KBM-7 (cell line): ENCODE data around the gene CUL3.
"Not testable (repeated sequence)": the region's sequence is repeated elsewhere in the genome, so short reads cannot be mapped to it uniquely, and the experiment has no call there.

Experiments used
- DNase-seq: peaks from one replicate; pipeline ENCODE4 v3.0.0-alpha.2; 2015
- in situ Hi-C: fragments of 300-500 bp; cut with MboI; formaldehyde crosslinking; loops from 2 replicates; pipeline ENCODE4 v1.14.3; 2020; ENCODE audit warnings: low sequenced_read_pairs, low pct_unique_long_range_greater_than_20kb, mixed read lengths

Gene CUL3

GRCh38 chr2:224584111-224584784 lies 915 bp downstream of the CUL3 start:
- peak; percentile 51 for DNase-seq
- in situ Hi-C loops = no loop called here

GRCh38 chr2:224583033-224583432 lies 2.1 kb downstream of the CUL3 start:
- DNase-seq = not testable (repeated sequence)

GRCh38 chr2:224580248-224580647 lies 4.9 kb downstream of the CUL3 start:
- in situ Hi-C loops = no loop called here

More at GRCh38 chr2:224583033-224583432, 2.1 kb downstream of the CUL3 start:
- in situ Hi-C loops = not testable (repeated sequence)

GRCh38 chr2:224579411-224579810 lies 5.8 kb downstream of the CUL3 start:
- in situ Hi-C loops = no loop called here

More at GRCh38 chr2:224580248-224580647, 4.9 kb downstream of the CUL3 start:
- DNase-seq = no peak

GRCh38 chr2:224577541-224577940 lies 7.6 kb downstream of the CUL3 start:
- DNase-seq = no peak
- in situ Hi-C loops = no loop called here

More at GRCh38 chr2:224579411-224579810, 5.8 kb downstream of the CUL3 start:
- no peak for DNase-seq

GRCh38 chr2:224576088-224576715 lies 9.0 kb downstream of the CUL3 start:
- peak; percentile 64 for DNase-seq
- in situ Hi-C loops = no loop called here

- in situ Hi-C loops = no loop called here
- no peak for DNase-seq
Observed at GRCh38 chr2:224574423-224575084, 10.6 kb downstream of the CUL3 start.

GRCh38 chr2:224573724-224574123 lies 11.4 kb downstream of the CUL3 start:
- in situ Hi-C loops = no loop called here

GRCh38 chr2:224572338-224572737 lies 12.8 kb downstream of the CUL3 start:
- DNase-seq = no peak
- in situ Hi-C loops = no loop called here

More at GRCh38 chr2:224573724-224574123, 11.4 kb downstream of the CUL3 start:
- no peak for DNase-seq

- in situ Hi-C loops = no loop called here
- no peak for DNase-seq
Observed at GRCh38 chr2:224570328-224570993, 14.7 kb downstream of the CUL3 start.

GRCh38 chr2:224569654-224570053 lies 15.5 kb downstream of the CUL3 start:
- DNase-seq = no peak
- in situ Hi-C loops = no loop called here

GRCh38 chr2:224565452-224566035 lies 19.6 kb downstream of the CUL3 start:
- no peak for DNase-seq
- in situ Hi-C loops = no loop called here

- in situ Hi-C loops = no loop called here
- DNase-seq = no peak
Observed at GRCh38 chr2:224563537-224563936, 21.6 kb downstream of the CUL3 start.

GRCh38 chr2:224562831-224563230 lies 22.3 kb downstream of the CUL3 start:
- no peak for DNase-seq

GRCh38 chr2:224561234-224562005 lies 23.7 kb downstream of the CUL3 start:
- peak; percentile 53 for DNase-seq
- in situ Hi-C loops = no loop called here

More at GRCh38 chr2:224562831-224563230, 22.3 kb downstream of the CUL3 start:
- in situ Hi-C loops = no loop called here

- in situ Hi-C loops = no loop called here
- DNase-seq = no peak
Observed at GRCh38 chr2:224560549-224560948, 24.6 kb downstream of the CUL3 start.

GRCh38 chr2:224557610-224558009 lies 27.6 kb downstream of the CUL3 start:
- in situ Hi-C loops = no loop called here
- no peak for DNase-seq

GRCh38 chr2:224556381-224556780 lies 28.8 kb downstream of the CUL3 start:
- no peak for DNase-seq
- in situ Hi-C loops = no loop called here
